ENCODE measurements around the gene PDE10A.
A peak's percentile ranks its signal among the peaks of the same experiment; 100 is the strongest.

Gene PDE10A

GRCh38 chr6:165662749-165663376, at the start of gene PDE10A:
PDE10A (minus strand) TSS chr6:165663241; CDS start chr6:165662811, 430 bp downstream.
- DNase-seq (ENCODE audit: low spot score): peak; percentile 44

GRCh38 chr6:165708985-165709576, 46.0 kb upstream of the PDE10A start:
- DNase-seq (ENCODE audit: low spot score): no peak

DNA sequence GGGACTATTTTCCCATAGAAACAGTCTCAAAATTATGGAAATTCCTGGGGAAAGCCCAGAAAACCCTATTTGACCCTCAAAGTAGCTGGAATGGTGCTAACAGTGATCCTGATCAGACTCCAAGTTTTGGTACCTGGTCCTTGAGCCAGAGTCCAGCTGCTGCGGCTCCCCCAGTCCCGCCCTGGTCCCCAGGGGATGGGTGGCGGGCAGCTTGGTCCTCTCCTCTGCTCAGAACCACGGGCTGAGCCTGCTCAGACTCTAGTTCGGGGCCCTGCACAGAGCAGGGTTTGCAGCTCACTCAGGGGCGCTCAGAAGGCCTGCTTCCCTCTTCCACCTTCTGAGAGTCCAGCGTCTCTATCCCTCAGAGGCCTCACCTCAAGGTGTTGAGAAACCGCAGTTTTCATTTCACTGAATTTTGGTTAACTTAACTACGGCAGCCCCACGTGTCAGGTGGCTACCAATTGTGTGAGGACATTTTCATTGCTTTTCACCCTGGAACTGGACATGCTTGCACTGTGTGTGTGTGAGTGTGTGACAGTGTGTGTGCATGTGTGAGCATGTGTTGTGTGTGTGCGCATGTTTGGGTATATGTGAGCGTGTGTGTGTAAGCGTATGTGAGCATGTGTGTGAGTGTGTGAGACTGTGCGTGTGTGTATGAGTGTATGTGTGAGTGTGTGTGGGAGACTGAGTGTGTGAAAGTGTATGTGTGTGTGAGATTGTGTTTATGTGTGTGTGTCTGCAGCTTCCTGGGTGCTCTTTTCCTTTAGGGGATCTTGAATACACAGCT, 44.2 kb upstream of the PDE10A start:
- no peak for DNase-seq (ENCODE audit: low spot score)

- no peak for DNase-seq (ENCODE audit: low spot score)
These were observed 42.9 kb upstream of the PDE10A start for GRCh38 chr6:165705941-165706340.

GRCh38 chr6:165704045-165704748, 41.2 kb upstream of the PDE10A start:
- DNase-seq (ENCODE audit: low spot score): no peak

GRCh38 chr6:165702669-165703068, 39.6 kb upstream of the PDE10A start:
- DNase-seq (ENCODE audit: low spot score): no peak

DNA sequence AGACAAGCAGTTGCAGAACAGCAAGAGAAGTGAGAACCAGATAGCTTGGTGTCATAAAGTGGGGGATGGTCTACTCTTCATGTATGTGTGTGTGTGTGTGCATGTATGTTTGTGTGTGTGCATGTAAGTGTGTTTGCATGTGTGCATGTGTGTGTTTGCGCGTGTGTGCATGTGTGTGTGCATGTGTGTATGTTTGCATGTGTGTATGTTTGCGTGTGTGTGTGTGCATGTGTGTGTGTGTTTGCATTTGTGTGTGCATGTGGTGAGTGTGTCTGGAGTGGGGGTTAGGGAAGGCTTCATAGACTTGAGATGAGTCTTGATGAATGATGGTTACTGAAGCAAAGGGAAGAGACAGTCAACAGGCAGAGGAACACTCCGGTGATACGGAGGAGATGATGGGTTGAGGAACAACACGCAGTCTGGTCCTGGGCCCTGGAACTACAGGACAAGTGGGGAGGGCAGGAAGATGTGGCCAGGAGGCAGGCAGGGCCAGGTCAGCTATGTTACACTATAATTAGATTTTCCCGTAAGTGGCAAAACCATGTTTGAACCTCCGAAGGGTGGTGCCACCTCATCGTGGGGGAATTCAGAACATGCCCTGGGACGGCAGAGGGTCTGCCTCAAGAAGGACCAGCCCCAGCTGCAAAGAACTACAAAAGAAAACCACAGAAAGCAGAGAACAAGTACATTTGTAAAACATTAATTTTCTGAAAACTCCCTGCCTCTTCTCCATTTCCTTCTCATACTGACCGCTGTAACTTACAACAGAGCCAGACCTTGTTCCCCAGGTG, 38.7 kb upstream of the PDE10A start:
- no peak for DNase-seq (ENCODE audit: low spot score)

DNA sequence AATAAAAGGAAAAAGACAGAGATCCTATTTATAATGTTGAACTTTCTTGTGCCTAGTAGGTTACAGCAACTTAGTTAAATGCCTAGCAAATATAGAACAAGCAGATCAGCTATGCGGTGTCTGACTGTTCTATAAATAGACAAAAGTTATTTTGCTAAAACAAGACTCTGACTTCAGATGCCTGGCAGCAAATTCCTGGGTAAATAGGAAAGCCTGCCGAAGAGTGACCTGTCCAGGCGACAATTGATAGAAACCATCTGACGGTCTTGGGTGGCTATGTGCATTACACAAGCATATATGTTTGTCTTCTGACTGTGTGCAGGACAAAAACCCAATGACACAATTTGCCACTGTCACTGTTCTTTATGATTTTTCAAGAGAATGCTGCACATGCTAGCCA, 38.0 kb upstream of the PDE10A start:
- DNase-seq (ENCODE audit: low spot score): no peak

DNA sequence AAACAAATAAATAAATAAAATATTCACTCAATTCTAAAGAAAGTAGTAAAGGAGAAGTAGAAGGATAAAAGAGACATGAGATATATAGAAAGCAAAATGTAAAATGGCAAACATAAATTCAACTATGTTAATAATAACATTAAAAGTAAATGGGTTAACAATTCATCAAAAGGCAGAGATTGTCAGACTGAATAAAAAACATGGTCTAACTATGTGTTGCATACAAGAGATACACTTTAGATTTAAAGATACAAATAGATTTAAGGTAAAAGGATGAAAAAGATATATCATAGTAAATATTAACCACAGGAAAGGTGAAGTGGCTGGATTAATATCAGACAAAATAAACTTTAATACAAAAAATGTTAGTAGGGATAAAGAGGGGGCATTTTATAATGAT, 35.8 kb upstream of the PDE10A start:
- no peak for DNase-seq (ENCODE audit: low spot score)

DNA sequence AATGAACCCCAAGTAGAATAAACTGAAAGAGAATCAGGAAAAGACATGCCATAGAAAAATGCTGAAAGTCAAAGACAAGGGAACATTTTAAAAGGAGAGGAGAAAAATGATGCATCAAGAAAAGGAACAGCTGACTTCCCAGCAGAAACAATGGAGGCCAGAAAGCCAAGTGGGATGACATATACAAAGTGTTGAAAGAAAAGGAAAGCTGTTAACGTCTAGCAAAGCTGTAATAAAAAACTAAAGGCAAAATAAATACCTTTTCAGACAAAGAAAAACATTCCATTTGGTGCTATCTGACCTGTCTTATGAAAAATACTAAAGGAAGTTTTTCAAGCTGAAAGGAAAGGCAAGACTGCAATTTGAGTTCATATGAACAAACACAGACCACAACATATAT, 34.1 kb upstream of the PDE10A start:
- no peak for DNase-seq (ENCODE audit: low spot score)

DNA sequence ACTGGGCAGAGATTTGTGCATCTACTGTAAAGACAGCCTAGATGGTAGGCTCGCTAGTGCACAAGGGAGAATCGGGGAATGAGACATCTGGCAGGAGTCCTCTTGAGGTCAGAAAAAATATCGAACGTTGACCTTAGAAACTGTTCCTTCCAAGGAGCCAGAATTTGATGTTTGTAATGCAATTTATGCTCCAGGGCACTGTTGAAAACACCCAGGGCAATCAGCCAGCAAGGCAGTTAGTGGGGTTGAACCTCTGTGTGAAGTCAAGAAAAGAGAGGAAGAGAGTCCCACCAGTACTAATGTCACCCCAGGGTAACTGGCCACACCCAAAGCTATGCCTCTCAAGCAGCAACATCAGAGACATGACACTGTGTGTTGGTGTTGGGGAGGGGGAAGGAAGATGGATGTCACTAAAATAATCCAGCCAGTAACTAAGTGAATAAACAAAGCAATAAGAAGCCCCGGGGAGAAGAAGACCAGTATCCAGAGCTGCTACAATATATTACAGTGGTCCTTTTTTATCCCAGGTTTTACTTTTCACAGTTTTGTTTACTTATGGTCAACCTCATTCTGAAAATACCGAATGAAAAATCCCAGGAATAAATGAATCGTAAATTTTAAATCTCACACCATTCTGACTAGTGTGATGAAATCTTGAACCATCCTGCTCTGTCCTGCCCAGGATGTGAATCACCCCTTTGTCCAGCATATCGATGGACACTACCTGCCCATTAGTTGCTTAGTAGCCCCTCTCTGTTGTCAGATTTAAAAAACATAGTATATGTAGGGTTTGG, 32.9 kb upstream of the PDE10A start:
- no peak for DNase-seq (ENCODE audit: low spot score)

DNA sequence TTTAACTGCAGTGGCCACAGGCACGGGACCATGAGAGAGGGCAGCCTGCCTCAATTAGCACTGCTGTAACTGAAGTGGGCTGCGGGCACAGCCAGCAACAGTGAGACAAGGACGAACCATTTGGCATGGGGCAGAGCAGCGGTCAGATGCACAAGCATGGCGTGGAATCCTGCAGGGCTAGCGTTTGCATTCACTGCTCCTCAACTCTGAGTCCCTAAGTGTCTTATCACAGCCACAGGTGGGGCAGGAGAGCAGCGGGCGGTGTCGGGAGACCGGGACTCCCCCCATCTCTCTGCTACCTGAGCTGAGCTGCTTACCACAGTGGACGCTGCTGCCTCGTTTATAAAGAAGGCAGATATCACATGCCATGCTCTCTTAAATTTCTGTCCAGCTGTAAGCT, 31.3 kb upstream of the PDE10A start:
- DNase-seq (ENCODE audit: low spot score): no peak

DNA sequence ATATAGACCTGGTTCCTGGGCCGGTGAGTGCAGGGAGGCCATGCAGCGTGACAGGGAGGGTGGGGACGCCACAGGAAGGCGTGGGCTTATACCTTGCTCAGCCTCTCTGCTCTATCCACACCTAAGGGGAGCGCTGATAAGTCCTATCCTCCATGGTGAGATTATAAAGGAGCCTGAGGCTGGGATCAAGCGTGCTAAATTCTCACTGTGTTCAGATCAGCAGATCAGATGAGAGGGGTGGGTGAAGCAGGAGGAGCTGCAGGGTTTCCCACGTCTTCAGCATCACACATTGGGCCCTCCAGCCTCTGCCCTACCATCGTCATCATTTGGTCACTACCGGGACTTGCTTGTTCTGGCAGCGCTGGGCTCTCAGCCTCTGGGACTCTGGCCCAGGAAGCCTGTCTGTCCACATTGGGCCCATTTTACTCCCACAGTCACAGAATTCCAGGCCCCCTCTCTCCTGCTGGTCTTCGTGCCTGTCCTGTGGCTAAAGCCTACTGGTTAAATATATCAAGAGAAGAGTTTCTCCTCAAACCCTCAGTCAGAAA, 29.1 kb upstream of the PDE10A start:
- no peak for DNase-seq (ENCODE audit: low spot score)

- no peak for DNase-seq (ENCODE audit: low spot score)
These were observed 26.7 kb upstream of the PDE10A start for GRCh38 chr6:165689699-165690098.

DNA sequence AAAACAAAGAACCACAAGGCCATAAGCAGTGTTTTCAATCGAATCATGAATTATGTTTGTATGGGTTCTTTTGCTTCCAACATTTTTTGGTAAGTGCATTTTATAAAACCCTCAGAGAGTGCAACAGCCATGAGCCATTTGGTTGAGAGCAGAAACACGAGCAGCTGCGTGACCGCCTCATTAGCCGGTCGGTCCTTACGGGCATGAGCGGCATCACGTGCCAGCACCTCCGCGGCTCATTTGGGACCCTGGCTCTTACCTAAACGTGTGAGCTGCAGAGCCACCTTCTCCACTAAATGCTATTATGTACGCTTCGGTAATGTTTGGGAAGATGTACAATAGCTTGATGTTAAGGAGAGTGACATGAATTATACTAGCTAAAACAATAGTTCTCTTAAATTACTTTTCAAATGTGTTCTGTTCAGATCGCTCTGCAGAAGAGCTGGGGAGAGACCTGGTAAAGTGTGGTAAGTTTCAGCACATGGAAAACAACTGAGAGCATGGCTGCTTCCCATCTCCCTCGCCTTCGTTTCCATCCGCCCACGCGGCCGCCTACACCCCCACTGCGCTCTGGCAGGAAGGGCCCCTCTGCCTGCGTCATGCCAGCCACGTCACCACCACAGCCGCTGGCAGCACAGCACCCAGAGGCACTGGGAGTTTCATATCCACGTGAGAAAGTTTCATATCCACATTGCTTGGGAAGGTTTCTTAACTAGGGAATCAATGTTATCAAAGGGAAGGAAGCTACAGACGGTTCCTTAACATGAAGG, 23.7 kb upstream of the PDE10A start:
- no peak for DNase-seq (ENCODE audit: low spot score)

- DNase-seq (ENCODE audit: low spot score): no peak
These were observed 22.3 kb upstream of the PDE10A start for GRCh38 chr6:165685302-165685701.

- no peak for DNase-seq (ENCODE audit: low spot score)
These were observed 21.3 kb upstream of the PDE10A start for GRCh38 chr6:165684333-165684732.

GRCh38 chr6:165680975-165681374, 17.9 kb upstream of the PDE10A start:
- no peak for DNase-seq (ENCODE audit: low spot score)

DNA sequence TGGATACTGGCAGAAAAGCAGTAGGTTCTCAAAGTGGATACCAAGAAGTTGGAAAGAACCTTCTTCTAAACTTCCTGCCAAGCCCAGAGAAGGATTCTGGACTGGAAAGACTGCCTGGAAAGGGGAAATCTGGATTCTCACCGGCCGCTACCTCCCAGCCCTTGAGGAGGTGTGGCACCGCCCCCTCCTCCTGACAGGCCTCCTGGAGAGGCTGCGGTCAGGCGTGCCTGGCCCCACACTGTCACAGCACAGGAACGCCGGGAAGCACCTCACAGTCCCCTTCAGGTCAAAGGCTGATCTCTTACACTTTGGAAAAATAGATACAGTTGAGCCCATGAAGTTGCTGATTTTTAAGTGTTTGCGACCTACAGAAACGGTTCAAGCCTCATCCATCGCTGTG, 16.3 kb upstream of the PDE10A start:
- no peak for DNase-seq (ENCODE audit: low spot score)

DNA sequence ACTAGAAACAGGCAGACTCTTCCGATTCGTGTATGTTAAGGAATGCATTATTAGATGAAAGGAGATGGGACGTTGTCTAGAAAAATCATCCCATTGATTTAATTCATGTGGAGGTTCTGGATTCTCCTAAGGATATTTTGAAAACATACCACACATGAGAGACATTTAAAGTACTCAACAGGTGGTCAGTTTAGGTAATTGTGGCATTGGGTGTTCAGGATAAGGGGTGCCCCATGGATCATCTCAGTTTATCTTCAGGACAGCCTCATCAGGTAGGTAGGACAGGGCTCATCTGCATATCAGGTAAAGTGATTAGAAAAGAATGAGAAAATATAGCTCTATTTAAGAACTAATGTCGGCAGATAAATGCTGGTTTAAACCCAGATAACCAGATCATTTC, 15.9 kb upstream of the PDE10A start:
- DNase-seq (ENCODE audit: low spot score): no peak

Measured in AG08396 (cell line).